ENCODE data around the gene FMN1.

Gene FMN1

DNA sequence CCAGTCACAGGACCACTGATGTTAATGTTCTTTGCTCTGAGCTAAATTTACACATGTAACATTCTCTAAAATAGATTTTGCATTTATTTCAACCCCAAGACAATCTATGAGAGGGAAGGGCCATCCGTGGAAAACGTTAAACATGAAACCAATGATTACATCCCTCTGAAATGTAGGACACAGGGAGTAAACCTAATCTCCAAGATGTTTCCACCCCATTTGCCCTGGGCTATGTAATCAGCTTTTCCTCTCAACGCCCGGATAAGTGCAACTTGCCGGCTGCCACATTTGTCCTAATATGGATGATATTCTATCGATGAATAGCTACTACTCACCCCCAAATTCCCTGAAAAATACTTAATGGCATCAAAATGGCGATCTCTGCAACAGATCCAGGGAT lies 6.4 kb upstream of the FMN1 start:
- no peak for DNase-seq

DNA sequence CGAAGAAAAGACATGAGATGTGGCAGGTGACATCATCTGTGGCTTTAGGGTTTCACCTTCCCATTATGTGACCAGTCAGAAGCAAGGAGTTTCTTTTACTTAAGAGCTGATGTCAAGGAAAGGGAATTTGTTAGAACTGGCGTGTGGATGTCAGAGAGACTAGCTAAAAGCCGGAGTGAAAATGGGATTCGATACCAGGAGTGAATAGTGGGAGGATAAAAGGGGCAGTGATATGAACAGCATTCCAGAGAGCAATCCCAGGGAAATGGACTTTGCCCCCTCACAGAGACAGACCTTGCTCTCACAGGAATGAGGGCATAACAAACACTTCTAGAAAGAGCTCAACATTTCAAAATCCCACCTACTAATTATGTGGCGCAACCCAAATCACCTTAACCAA lies 5.9 kb upstream of the FMN1 start:
- no peak for DNase-seq

DNA sequence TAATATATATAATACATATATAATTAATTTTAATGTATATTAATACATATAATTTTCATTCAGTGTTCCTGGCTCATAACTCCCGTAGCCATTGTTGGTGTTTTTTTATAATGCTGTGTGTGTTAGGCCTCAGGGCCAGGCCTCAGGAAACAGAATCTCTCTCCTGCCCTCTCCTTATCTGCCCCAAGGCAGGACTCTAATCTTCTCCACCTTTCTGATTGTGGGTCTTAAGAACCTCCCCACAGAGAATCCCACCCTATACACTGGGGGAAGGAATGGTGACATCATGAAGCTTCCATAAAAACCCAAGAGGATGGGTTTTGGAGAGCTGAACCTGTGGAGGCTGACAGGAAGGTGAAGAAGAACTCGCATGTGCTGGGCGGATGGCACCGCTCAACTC lies 4.0 kb upstream of the FMN1 start:
- DNase-seq, result no peak

DNA sequence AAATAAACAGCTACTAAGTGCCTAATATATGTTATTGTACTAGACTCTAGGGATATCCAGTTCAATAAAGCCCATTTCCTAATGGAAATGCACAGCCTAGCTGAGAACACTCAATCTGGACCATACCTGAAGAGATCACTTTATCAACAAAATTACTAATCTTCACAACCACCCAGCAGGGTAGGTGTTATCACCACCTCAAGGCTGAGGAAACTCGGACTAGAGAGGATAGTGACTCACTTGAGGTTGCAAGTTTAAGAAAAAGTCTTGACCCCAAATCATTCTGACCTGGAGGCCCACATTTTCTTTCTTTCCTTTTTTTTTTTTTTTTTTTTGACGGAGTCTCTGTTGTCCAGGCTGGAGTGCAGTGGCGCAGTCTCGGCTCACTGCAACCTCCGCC lies 3.1 kb upstream of the FMN1 start:
- no peak for DNase-seq

DNA sequence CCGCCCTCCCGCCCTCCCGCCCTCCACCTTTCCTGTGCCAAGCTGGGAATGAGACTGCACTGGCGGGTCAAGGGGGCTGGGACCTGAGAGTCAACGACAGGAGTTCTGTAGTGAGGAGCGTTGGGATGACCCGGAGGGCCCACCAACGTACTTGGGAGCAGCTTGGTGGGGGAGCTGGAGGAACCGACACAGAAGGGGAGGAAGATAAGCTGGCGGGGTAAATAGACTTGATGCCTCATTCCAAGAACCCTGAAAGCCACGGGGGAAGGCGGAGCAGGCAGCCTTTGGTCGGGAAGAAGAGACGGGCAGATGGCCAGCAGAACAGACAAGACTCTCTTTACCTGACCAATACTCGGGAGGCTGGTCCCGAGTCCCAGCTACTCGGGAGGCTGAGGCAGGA lies 277 bp downstream of the FMN1 start:
- DNase-seq, result no peak

DNA sequence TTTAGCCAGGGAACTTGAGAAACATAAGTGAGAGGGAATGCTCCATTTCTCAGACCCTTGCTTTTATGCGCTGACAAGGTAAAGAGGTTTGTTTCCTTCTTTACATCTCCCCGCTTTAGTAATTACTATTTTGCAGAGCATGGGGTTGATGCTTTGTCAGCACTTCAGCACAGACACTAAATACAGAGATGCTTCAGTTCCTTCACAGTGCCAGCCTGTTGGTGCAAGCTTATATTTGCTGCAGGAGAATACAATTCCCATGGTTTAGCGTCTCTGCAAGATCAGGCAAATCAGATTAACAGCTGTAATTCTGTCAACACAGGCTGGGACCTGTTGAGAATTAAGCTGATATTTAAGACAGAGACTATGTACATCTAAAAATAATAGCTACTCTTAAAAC lies 2.9 kb downstream of the FMN1 start:
- DNase-seq, result no peak

DNA sequence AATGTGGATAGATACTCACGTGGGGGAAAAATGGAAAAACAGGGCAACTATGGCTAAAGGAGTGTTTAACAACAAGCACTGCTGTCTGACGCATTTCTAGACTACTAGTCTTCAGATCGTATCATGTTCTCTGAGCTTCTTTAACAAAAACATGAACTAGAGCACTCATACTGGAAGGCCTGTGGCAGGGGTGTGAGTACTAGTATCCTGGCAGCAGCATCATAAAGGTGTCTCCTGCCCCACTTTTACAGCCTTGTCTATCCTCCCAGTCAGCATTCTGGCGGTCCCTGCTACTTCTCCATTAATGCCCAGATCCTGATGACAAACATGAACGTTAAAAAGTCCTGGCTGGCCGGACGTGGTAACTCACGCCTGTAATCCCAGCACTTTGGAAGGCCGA lies 4.0 kb downstream of the FMN1 start:
- DNase-seq, result no peak

DNA sequence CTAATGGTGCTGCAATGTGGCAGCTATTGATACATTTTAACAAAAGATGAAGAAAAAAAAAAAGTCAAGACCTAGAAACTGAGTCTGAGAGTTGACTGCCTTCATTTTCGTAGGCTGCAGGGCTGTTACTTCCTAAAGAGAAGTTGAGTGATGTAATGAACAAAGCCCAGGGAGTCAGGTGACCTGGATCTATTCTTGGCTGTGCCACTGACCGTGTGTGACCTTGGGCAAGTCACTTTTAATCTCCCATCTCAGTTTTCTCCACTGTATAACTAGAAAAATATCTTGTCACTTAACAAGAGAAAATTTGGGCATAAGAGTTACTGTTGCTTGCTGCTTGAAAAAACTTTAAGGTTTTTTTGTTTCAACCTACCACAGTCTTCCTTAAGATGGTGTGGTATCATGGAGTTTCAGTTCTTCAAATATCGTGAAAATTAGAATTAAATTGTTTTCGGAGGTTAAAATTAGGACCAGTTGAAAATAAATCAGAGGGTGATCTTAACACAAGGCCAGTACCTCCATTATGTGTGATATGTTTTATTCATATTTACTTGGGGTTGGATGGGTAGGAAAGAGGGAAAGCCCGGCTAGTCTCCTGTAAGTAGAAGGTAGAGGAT lies 5.8 kb downstream of the FMN1 start:
- peak in 1 of 2 donors; percentile 4 for DNase-seq

DNA sequence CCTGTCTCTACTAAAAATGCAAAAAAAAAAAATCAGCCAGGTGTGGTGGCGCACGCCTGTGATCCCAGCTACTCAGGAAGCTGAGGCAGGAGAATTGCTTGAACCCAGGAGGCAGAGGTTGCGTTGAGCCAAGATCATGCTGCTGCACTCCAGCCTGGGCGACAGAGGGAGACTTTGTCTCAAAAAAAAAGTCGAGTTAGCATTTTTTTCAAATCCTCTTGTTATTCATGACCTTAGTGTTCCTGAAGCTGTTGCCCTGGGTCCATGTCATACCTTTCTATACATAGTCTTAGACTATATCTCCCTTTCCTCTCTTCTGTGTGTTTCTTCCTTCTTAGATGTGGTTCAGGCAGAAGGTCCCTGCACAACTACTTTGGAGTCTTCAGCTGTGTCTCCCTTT lies 6.4 kb downstream of the FMN1 start:
- no peak for DNase-seq

DNA sequence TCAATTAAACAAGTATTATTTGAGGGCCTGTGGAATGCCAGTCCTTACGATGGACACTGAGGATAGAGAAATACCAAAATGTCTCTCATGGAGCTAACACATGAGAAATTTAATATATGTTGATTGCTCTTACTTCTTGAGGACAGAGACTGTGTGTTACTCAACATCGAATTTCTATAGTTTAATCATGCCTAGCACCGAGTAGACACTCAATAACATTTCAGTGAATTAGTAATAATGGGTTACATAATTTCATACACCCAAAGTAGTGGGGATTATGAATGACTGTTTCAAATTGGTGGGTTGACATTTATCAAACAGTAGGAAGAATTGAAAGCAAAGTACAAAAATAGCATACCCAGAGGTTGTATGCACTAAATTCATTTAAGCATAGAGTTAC lies 11.2 kb downstream of the FMN1 start:
- no peak for DNase-seq

DNA sequence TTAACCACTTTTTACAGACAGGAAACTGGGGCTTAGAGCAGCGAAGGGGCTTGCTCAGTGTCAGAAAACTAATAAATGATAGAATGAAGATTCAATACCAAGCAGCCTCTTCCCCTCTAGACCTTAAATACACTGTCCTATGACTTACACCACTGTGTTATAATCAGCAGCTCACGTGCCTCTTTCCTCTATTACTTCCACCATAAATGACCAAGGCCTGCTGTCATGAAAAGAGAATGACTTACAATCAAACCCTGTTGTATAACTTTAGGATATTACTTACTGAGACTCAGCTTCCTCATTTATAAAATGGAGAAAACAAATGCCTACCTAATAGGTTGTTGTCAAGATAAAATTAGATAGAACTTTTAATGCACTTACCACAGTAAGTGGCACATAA lies 11.6 kb downstream of the FMN1 start:
- no peak for DNase-seq

DNA sequence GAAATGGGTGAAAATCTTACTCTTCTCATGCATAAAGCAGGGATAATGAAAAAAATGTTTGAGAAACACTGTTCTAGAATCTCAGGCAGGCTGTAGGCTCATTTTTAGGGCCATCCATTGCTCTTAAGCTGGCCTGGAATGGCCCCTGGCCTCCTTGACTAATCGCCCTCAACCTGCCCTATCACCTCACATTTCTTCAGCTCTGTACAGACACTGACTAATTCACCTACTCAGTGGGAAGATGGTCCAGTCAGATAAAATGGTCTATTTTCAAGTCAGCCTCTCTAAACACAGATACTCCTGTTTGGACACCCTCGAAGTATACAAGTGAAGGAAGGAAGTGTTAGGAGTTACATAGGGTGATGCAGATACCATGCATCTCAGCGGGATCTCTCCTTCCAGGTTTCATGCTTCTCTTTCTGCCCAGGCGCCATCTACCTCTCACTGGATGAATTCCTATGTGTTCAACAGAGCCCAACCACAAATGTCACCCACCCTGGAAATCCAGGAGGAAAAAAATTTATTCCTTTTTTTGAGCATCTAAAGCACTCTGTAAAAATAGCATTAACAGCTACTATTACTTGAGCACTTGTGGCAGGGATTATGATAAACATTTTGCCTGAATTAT lies 12.1 kb downstream of the FMN1 start:
- DNase-seq, result no peak

DNA sequence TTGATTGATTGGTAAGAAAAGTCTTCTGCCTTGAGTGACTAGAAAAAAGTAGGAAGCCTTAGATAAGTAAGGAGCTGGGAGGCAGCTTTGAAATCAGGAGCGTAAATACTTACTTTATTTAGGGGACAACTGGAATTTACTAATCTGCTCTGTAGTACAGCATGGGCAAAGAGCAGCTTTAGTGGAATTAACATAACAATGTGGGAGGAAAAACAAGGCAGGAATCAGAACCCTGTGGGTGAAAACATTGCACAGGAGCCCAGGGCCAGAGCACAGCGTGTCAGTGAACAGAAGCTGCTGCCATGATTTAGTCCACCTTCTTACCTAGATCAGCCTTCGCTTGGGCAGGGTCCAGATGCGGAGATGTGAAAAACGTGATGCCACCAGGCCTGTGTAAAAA lies 14.6 kb downstream of the FMN1 start:
- DNase-seq, result no peak

DNA sequence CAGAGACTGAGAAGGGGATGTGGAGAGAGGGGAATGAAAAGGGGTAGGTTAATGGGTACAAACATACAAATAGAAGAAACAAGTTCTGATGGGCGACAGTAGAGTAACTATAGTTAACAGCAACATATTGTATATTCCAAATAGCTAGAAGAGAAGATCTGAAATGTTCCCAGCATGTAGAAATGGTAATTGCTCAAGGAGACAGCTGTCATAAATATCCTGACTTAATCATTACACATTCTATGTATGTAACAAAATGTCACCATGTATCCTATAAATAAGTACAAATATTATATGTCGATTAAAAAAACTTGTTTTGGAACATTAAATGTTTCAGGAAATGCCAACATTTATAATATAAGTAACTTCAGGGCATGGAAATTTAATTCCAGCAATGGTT lies 23.3 kb downstream of the FMN1 start:
- DNase-seq, result no peak

DNA sequence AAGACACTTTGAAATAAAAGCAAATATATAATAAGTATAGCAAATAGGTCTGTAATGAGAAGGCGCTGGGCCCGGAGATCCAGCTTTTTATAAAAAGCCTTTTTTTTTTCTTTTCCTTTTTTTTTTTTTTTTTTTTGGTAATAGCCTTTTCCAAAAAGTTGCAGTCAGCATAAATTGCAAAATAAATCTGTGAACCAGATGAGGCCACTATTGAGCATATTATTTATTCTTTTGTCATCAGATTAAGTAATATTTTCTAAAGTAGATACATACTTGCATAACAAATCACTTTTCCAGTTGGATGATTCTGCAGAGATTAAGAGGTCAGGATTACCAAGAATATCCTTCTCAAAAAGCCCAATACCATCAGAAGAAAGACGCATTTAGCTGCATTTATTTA lies 24.9 kb downstream of the FMN1 start:
- DNase-seq, result no peak

DNA sequence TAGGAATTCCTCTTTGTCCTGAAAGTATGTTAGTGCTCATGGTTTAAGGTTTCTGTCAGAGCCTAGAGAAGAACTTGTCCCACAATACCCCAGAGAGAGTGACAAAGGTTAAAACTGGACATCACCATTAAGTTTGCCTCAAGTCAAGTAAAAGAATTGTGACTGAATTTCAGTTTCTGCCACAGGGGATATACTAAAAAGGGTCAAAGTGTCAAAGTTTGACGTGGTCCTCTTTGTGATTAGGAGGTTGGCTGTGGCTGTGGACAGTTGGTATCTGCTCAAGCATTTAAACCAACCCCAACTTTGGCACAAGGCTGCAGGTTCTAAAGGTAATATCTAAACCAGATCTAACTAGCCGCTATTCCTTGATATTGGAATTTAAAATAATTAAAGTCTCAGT lies 26.1 kb downstream of the FMN1 start:
- no peak for DNase-seq

DNA sequence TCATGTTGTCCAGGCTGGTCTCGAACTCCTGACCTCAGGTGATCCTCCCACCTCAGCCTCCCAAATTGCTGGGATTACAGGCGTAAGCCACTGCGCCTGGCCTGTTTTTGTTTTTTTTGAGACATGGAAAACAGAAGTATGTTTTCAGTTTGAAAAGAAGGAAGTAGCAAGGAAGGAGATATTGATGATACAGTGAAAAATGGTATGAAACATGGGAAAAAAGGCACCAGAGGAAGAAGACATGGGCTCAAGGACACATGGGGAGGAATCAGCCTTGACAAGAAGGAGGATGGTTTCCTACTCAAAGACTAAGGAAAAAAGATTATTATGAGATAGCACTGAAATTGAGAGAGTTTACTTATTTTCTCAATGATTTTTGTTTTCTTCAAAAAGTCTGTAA lies 30.7 kb downstream of the FMN1 start:
- DNase-seq, result no peak

DNA sequence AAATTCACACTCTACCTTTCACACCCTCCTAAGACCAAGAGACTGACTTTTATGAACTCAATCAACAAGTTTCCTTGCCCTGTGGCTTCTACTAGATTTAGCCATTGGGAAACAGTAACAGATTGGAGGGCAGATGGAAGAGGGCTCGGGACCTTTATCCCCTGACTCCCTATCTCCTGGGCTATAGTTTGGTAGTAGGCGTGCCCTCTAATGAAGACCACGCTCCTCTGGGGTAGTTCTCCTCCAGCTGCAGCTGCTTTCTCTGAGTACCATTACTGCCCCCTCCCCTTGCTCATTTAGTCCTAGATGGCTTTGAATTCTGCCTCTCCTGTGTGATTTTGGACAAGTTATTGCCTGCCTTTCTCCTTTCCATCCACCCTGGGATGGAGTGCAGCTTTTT lies 33.3 kb downstream of the FMN1 start:
- DNase-seq, result no peak

DNA sequence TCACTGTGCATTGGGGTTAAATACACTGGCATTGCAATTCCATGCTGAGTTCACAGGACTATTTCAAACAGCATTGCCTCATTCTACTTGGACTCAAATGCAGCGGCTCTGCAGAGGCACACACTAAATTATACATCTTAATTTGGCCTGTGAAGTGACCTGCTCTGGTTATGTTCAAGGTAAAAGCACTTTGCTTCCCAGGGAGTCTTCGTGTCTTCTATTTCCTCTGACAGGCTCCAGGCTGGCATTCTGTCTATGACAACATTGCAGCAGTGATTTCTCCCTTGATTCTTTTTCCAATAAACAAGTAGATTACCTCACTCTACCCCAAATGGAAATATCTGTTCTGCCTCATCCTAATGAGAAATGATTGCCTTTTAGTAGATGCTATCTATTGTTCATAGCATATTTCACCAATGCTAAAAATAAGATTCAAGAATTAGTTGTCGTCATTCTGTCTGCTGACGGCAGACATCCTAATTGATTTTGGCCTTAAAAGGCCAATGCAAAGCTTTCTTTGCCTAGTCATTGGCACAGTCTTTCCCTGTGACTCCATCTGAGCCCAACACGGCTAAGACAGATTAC lies 33.8 kb downstream of the FMN1 start:
- no peak for DNase-seq

DNA sequence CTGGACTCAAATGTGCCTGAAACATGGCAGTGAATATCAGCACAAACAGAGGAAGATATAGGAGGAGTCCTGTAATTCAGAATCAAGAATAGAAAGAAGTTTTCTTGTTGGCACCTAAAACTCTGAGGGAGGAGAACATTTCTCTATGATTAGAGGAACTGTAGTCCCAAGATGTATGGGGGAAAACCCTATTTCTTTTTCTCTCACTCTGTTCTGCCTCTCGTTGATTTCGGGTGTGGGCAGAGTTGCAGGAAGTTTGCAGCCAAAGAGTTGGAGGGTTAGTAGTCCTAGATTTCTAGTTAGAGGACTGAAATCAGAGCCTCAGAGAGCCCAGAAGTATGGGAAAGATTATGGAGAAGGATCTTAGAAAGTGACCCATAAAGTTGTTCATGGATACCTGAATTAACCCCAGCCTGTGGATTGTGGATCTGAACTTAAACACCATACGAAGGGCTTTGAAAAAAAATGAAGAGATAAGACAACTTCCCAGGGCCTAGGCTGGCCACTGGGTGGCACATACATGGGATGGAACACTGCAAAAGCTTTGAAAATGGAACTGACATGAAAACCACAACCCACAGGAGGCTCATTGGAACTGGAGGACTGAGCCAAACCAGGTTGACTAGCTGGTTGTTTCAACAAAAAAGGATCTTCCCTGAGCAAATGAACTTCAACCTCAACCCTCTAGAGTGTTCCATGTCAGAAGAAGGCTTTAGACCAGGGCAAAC lies 34.6 kb downstream of the FMN1 start:
- no peak for DNase-seq

DNA sequence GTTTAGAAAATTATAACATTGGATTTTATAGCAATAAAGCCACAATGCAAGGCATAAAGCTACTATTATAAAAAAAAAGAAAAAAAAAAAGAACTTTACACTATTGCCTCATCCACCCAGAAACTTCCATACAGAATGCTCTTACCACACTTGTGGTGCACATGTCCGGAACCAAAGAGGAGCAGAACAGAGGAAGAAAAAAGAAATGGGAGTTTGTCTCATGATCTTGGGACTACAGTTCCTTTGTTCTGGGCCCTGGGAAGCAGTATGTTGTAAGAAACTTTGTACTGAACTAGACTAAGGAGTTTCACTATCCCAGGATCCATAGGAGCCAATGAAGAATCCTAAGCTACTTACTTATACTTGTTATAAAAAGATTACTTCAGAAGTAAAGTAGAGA lies 36.1 kb downstream of the FMN1 start:
- DNase-seq, result no peak

DNA sequence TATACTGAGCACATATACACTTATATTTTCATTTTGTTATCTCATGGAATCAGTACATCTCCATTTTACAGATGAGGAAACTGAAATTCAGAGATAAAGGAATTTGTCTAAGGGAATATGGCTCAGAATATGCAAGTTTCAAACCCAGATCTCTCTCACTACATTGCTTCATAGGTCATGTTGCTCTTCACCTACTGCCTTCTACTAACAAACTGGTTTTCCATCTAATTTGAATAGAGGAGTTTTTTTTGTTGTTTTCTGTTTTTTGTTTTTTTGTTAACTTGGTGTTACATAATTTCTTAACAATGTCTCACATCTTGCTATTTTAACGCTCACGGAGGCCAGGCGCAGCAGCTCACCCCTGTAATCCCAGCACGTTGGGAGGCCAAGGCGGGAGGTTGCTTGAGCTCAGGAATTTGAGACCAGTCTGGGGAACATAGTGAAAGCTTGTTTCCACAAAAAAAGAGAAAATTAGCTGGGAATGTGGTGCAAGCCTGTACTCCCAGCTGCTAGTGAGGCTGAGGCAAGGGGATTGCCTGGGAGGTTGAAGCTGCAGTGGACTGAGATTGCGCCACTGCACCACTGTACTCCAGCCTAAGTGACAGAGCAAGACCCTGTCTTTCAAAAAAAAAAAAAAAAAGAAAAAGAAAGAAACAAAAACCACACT lies 37.0 kb downstream of the FMN1 start:
- no peak for DNase-seq

DNA sequence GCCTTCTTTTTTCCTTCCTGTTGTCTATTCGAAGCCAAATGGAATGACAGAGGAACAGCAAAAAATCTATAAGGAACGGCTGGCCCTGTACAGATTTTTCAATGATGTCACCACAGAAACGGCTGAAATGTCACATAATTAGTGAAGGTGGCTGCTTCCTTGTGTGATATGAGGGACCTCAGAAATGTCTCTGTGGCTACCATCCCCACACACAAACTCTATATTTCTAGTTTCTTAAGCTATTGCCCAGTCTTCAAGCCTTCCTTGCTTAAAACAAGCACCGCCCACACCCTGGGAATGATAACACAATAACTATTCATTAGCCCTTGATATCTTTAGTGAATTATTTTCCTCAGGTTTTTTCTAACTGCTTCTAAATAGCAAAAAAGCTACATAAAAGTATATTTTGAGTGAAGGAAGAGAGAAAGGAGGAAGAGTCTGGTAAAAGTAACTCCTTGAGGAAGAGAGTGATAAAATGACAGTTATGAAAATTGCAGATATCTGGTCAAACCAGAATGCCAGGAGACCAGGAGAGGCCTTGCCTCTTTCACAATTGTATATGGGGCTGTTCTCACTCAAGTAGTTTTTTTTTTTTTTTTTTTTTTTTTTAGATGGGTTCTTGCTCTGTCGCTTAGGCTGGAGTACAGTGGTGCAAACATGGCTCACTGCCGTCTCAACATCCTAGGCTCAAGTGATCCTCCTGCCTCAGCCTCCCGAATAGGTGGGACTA lies 38.7 kb downstream of the FMN1 start:
- no peak for DNase-seq

Measured in CD4-positive, alpha-beta T cell treated with Interferon alpha-2 for 1 hour (primary cell).